Dermis microvascular lymphatic vessel endothelial cell (primary cell): ENCODE results near the gene SLX1A. TPM values are rescaled to one million over a fixed set of nuclear protein-coding genes. Genes with fewer than 3 reads are reported as not detected.
"Not testable (repeated sequence)": the region's sequence is repeated elsewhere in the genome, so short reads cannot be mapped to it uniquely, and the experiment has no call there.

Source experiments
- DNase-seq, 2 donors: peaks; one replicate each; pipeline versions ENCODE4 v3.0.0 to v3.0.0-alpha.2; 2010; ENCODE audit warnings: low read depth in 2 of 2
- total RNA-seq: library from RNA; depleted of rRNA; stranded (reverse); fragments of >200 nt; gene quantifications from 2 replicates; pipeline ENCODE4 v1.2.1, GENCODE V29; 2014

Gene SLX1A
- 52.4 and 73.0 TPM in 2 replicates for total RNA-seq

GRCh38 chr16:30193615-30194014 is at the start of gene SLX1A, which contains the start of gene BOLA2B:
Gene SLX1A (plus strand): TSS chr16:30193875. CDS start chr16:30194085, 210 bp downstream.
Gene BOLA2B (minus strand): TSS chr16:30193666. CDS start chr16:30193595, 71 bp downstream.
- DNase-seq: not testable (repeated sequence)

- no peak for DNase-seq
Observed at GRCh38 chr16:30144017-30144416, 49.7 kb upstream of the SLX1A start.

GRCh38 chr16:30144917-30145316 is 48.8 kb upstream of the SLX1A start:
- DNase-seq: no peak

GRCh38 chr16:30145657-30146056 is 48.0 kb upstream of the SLX1A start:
- DNase-seq: no peak

- no peak for DNase-seq
Observed at GRCh38 chr16:30147843-30148510, 45.7 kb upstream of the SLX1A start.

- DNase-seq: no peak
Observed at GRCh38 chr16:30149250-30149930, 44.3 kb upstream of the SLX1A start.

GRCh38 chr16:30151091-30151490 is 42.6 kb upstream of the SLX1A start:
- DNase-seq: no peak

GRCh38 chr16:30152517-30152916 is 41.2 kb upstream of the SLX1A start:
- no peak for DNase-seq

GRCh38 chr16:30155188-30155587 is 38.5 kb upstream of the SLX1A start:
- DNase-seq: no peak

- DNase-seq: no peak
Observed at GRCh38 chr16:30157214-30157613, 36.5 kb upstream of the SLX1A start.

- DNase-seq: no peak
Observed at GRCh38 chr16:30163538-30163937, 30.1 kb upstream of the SLX1A start.

- DNase-seq: no peak
Observed at GRCh38 chr16:30166202-30166902, 27.3 kb upstream of the SLX1A start.

- DNase-seq: not testable (repeated sequence)
Observed at GRCh38 chr16:30168746-30169145, 24.9 kb upstream of the SLX1A start.

GRCh38 chr16:30169416-30169815 is 24.3 kb upstream of the SLX1A start:
- not testable (repeated sequence) for DNase-seq

GRCh38 chr16:30170145-30170544 is 23.5 kb upstream of the SLX1A start:
- DNase-seq: not testable (repeated sequence)

GRCh38 chr16:30173054-30173453 is 20.6 kb upstream of the SLX1A start:
- DNase-seq: no peak

GRCh38 chr16:30176876-30177275 is 16.8 kb upstream of the SLX1A start:
- not testable (repeated sequence) for DNase-seq

- no peak for DNase-seq
Observed at GRCh38 chr16:30179195-30179594, 14.5 kb upstream of the SLX1A start.

GRCh38 chr16:30179931-30180330 is 13.7 kb upstream of the SLX1A start:
- DNase-seq: no peak

GRCh38 chr16:30180741-30181140 is 12.9 kb upstream of the SLX1A start:
- DNase-seq: no peak

GRCh38 chr16:30183233-30184095 is 10.2 kb upstream of the SLX1A start, which contains the start of gene CORO1A:
Gene CORO1A (plus strand): TSS chr16:30183602. CDS start chr16:30185210, 1,608 bp downstream.
- peak in 1 of 2 donors; percentile 77 for DNase-seq
